Smooth muscle cell (in vitro differentiated cells): ENCODE data around the gene TTBK2. TPM values are rescaled to one million over a fixed set of nuclear protein-coding genes. Genes with fewer than 3 reads are reported as not detected.

Source experiments
- DNase-seq: peaks from one replicate; lab custom pipeline; 2025; ENCODE audit not compliant: unreplicated experiment; lab: John Stamatoyannopoulos, UW
- H2AFZ ChIP-seq: fragments of 200-600 bp; sonication (generic); 2 replicates; pipeline ENCODE4 v1.6.0; 2016; ENCODE audit warnings: antibody characterized with exemption, low read depth, mild to moderate bottlenecking
- H3F3A ChIP-seq: fragments of 200-600 bp; sonication (generic); 2 replicates; pipeline ENCODE4 v1.6.0; 2017; ENCODE audit warnings: antibody characterized with exemption, low read depth
- H3K27ac ChIP-seq: fragments of 200-600 bp; sonication (generic); 2 replicates; pipeline ENCODE4 v1.5.1; 2016; ENCODE audit warnings: low read depth, mild to moderate bottlenecking
- H3K27me3 ChIP-seq: fragments of 200-600 bp; sonication (generic); 2 replicates; pipeline ENCODE4 v1.6.1; 2016; ENCODE audit warnings: low read depth, mild to moderate bottlenecking
- H3K36me3 ChIP-seq: fragments of 200-600 bp; sonication (generic); 2 replicates; pipeline ENCODE4 v1.5.1; 2016; ENCODE audit warnings: low read depth
- H3K4me1 ChIP-seq: fragments of 200-600 bp; sonication (generic); 2 replicates; pipeline ENCODE4 v1.5.1; 2016; ENCODE audit warnings: low read depth
- H3K4me2 ChIP-seq: fragments of 200-600 bp; sonication (generic); 2 replicates; pipeline ENCODE4 v1.6.0; 2016; ENCODE audit warnings: mild to moderate bottlenecking
- H3K4me3 ChIP-seq: fragments of 200-600 bp; sonication (generic); 2 replicates; pipeline ENCODE4 v1.5.1; 2016; ENCODE audit warnings: mild to moderate bottlenecking
- H3K79me2 ChIP-seq: fragments of 200-600 bp; sonication (generic); 2 replicates; pipeline ENCODE4 v1.6.0; 2016; ENCODE audit warnings: low read depth, mild to moderate bottlenecking
- H3K9ac ChIP-seq: fragments of 200-600 bp; sonication (generic); 2 replicates; pipeline ENCODE4 v1.6.0; 2016; ENCODE audit warnings: low read depth
- H3K9me3 ChIP-seq: fragments of 200-600 bp; sonication (generic); replicated peaks from 2 replicates; pipeline ENCODE4 v1.5.1; 2016; ENCODE audit warnings: low read depth
- H4K20me1 ChIP-seq: fragments of 200-600 bp; sonication (generic); 2 replicates; pipeline ENCODE4 v1.6.0; 2016; ENCODE audit warnings: low read depth
- CTCF ChIP-seq: fragments of 200-600 bp; sonication (generic); IDR thresholded peaks from 2 replicates; pipeline ENCODE4 v1.5.1; 2017; ENCODE audit warnings: borderline replicate concordance, mild to moderate bottlenecking, antibody characterized with exemption; ENCODE audit not compliant: insufficient read depth, poor library complexity, severe bottlenecking
- WGBS: methylation state at CpG from one replicate; pipeline ENCODE4 v1.1.7; 2016; ENCODE audit warnings: low lambda C conversion rate; 5-methylcytosine and 5-hydroxymethylcytosine counted together
- polyA plus RNA-seq: library from polyadenylated mRNA; unstranded; fragments of >200 nt; fragmentation: Nextera tagmentation; extraction: Ambion mirVana; gene quantifications from 2 replicates; pipeline ENCODE4 v1.2.1, GENCODE V29; 2016
- total RNA-seq: library from RNA; depleted of rRNA; stranded (reverse); fragments of >200 nt; gene quantifications from 2 replicates; pipeline ENCODE4 v1.2.3, GENCODE V29; 2014

The TTBK2 gene
- total and polyA plus RNA-seq, 2 experiments from 2014 or later = 6.6 to 11.1 TPM

GRCh38 chr15:42804739-42805138 lies 115.8 kb downstream of the TTBK2 start:
- Histone ChIP-seq H3K4me1 (no peaks in the 10 kb centered on the region), H3K36me3 (no peaks in the 10 kb centered on the region), H4K20me1 (no peaks in the 10 kb centered on the region), H3K9me3 (no peaks in the 10 kb centered on the region), H3K27me3 (no peaks in the 10 kb centered on the region), H3K4me3 (no peak overlapping the region), H3K9ac (no peak overlapping the region), H2AFZ (no peak overlapping the region), H3K79me2 (no peaks in the 10 kb centered on the region), H3K27ac (no peak overlapping the region), H3F3A (no peaks in the 10 kb centered on the region), H3K4me2 (no peak overlapping the region)
- TF ChIP-seq CTCF = no peak
- 60% methylated on average over 3 of the region's 3 CpGs for WGBS
- no peak for DNase-seq

- no peak for DNase-seq
- H3K36me3 ChIP-seq = no peaks in the 10 kb centered on the region
- H3K79me2 ChIP-seq = no peaks in the 10 kb centered on the region
- no peak overlapping the region for H3K27ac ChIP-seq
- no peak overlapping the region for H2AFZ ChIP-seq
- no peaks in the 10 kb centered on the region for H3F3A ChIP-seq
- 96% methylated on average over 4 of the region's 4 CpGs for WGBS
- H3K4me3 ChIP-seq = no peak overlapping the region
- no peaks in the 10 kb centered on the region for H3K27me3 ChIP-seq
- no peak for TF ChIP-seq CTCF
- no peaks in the 10 kb centered on the region for H4K20me1 ChIP-seq
- no peaks in the 10 kb centered on the region for H3K9me3 ChIP-seq
- H3K4me1 ChIP-seq = no peaks in the 10 kb centered on the region
- H3K4me2 ChIP-seq = no peak overlapping the region
- H3K9ac ChIP-seq = no peak overlapping the region
Observed at GRCh38 chr15:42803436-42803835, 117.1 kb downstream of the TTBK2 start.

GRCh38 chr15:42802168-42802567 lies 118.4 kb downstream of the TTBK2 start:
- no peaks in the 10 kb centered on the region for H3K36me3 ChIP-seq
- H3K27ac ChIP-seq = no peak overlapping the region
- no peaks in the 10 kb centered on the region for H3K79me2 ChIP-seq
- H3K4me3 ChIP-seq = no peak overlapping the region
- no peaks in the 10 kb centered on the region for H3K9me3 ChIP-seq
- no peaks in the 10 kb centered on the region for H4K20me1 ChIP-seq
- H3K4me1 ChIP-seq = no peaks in the 10 kb centered on the region
- H2AFZ ChIP-seq = no peak overlapping the region
- H3K4me2 ChIP-seq = no peak overlapping the region
- H3K27me3 ChIP-seq = no peaks in the 10 kb centered on the region
- no peak overlapping the region for H3K9ac ChIP-seq
- WGBS = 98% methylated on average over 8 of the region's 8 CpGs
- DNase-seq = no peak
- no peak for TF ChIP-seq CTCF
- no peaks in the 10 kb centered on the region for H3F3A ChIP-seq

GRCh38 chr15:42800731-42801474 lies 119.7 kb downstream of the TTBK2 start:
- no peaks in the 10 kb centered on the region for H3K9me3 ChIP-seq
- no peak overlapping the region for H3K4me2 ChIP-seq
- TF ChIP-seq CTCF = peak; percentile 3
- H4K20me1 ChIP-seq = no peaks in the 10 kb centered on the region
- no peak overlapping the region for H3K9ac ChIP-seq
- no peaks in the 10 kb centered on the region for H3F3A ChIP-seq
- no peaks in the 10 kb centered on the region for H3K27me3 ChIP-seq
- H2AFZ ChIP-seq = no peak overlapping the region
- H3K79me2 ChIP-seq = no peaks in the 10 kb centered on the region
- no peak overlapping the region for H3K27ac ChIP-seq
- H3K36me3 ChIP-seq = no peaks in the 10 kb centered on the region
- H3K4me3 ChIP-seq = no peak overlapping the region
- 84% methylated on average over 22 of the region's 22 CpGs for WGBS
- no peak for DNase-seq
- H3K4me1 ChIP-seq = no peaks in the 10 kb centered on the region
